H9 (cell line): Measurements from ENCODE around the gene DNAJC1. TPM values are rescaled to one million over a fixed set of nuclear protein-coding genes. Genes with fewer than 3 reads are reported as not detected.

Source experiments
- DNase-seq: peaks from one replicate; pipeline ENCODE4 v3.0.0-alpha.2; 2017
- H2AFZ ChIP-seq: one replicate; pipeline ENCODE4 v1.6.1; 2013; ENCODE audit warnings: mild to moderate bottlenecking, low read length, control low read depth, moderate library complexity
- H2AK5ac ChIP-seq: 2 replicates; pipeline ENCODE4 v1.6.1; 2013; ENCODE audit warnings: low read length, control low read depth, mixed read lengths; ENCODE audit not compliant: insufficient read length
- H2BK120ac ChIP-seq: one replicate; pipeline ENCODE4 v1.6.1; 2013; ENCODE audit warnings: low read depth, mild to moderate bottlenecking, low read length, control low read depth, inconsistent platforms; ENCODE audit not compliant: poor library complexity, severe bottlenecking
- H2BK12ac ChIP-seq: 2 replicates; pipeline ENCODE4 v1.6.1; 2013; ENCODE audit warnings: low read length, control low read depth, mixed read lengths, low read depth; ENCODE audit not compliant: insufficient read length
- H2BK15ac ChIP-seq: 2 replicates; pipeline ENCODE4 v1.6.1; 2013; ENCODE audit warnings: low read depth, low read length, control low read depth
- H2BK20ac ChIP-seq: one replicate; pipeline ENCODE4 v1.6.1; 2013; ENCODE audit warnings: low read depth, mild to moderate bottlenecking, low read length, control low read depth, inconsistent platforms; ENCODE audit not compliant: poor library complexity, severe bottlenecking
- H2BK5ac ChIP-seq: 2 replicates; pipeline ENCODE4 v1.6.1; 2013; ENCODE audit warnings: low read length, control low read depth, mixed read lengths; ENCODE audit not compliant: insufficient read length
- H3K14ac ChIP-seq: 2 replicates; pipeline ENCODE4 v1.6.1; 2013; ENCODE audit warnings: low read length, control low read depth; ENCODE audit not compliant: insufficient read depth
- H3K18ac ChIP-seq: 2 replicates; pipeline ENCODE4 v1.6.1; 2013; ENCODE audit warnings: low read depth, mild to moderate bottlenecking, mixed read lengths, low read length, control low read depth; ENCODE audit not compliant: insufficient read length
- H3K23ac ChIP-seq: 2 replicates; pipeline ENCODE4 v1.6.1; 2013; ENCODE audit warnings: low read length, control low read depth, mixed read lengths, low read depth; ENCODE audit not compliant: insufficient read length
- H3K23me2 ChIP-seq: 2 replicates; pipeline ENCODE4 v1.6.1; 2013; ENCODE audit warnings: low read depth, mild to moderate bottlenecking, mixed read lengths, low read length, control low read depth; ENCODE audit not compliant: insufficient read length, poor library complexity, severe bottlenecking
- H3K27ac ChIP-seq: 2 replicates; pipeline ENCODE4 v1.5.1; 2013; ENCODE audit warnings: low read length, control low read depth, mixed read lengths, low read depth; ENCODE audit not compliant: insufficient read length
- H3K27me3 ChIP-seq: 2 replicates; pipeline ENCODE4 v1.6.1; 2013; ENCODE audit warnings: low read length, control low read depth, inconsistent platforms; ENCODE audit not compliant: insufficient read depth
- H3K4ac ChIP-seq: 2 replicates; pipeline ENCODE4 v1.6.1; 2013; ENCODE audit warnings: low read depth, mild to moderate bottlenecking, control low read depth, inconsistent platforms, low read length, moderate library complexity
- H3K4me1 ChIP-seq: 2 replicates; pipeline ENCODE4 v1.6.1; 2013; ENCODE audit warnings: low read length, control low read depth, inconsistent platforms; ENCODE audit not compliant: insufficient read depth
- H3K4me2 ChIP-seq: 2 replicates; pipeline ENCODE4 v1.6.1; 2013; ENCODE audit warnings: low read length, control low read depth, mixed read lengths; ENCODE audit not compliant: insufficient read length, insufficient read depth
- H3K56ac ChIP-seq: 2 replicates; pipeline ENCODE4 v1.6.1; 2013; ENCODE audit warnings: low read depth, mild to moderate bottlenecking, mixed read lengths, low read length, control low read depth; ENCODE audit not compliant: insufficient read length
- H3K79me1 ChIP-seq: 2 replicates; pipeline ENCODE4 v1.6.1; 2013; ENCODE audit warnings: low read depth, mild to moderate bottlenecking, moderate library complexity, low read length, control low read depth, inconsistent platforms; ENCODE audit not compliant: insufficient read depth, poor library complexity, severe bottlenecking
- H3K79me2 ChIP-seq: 2 replicates; pipeline ENCODE4 v1.6.1; 2013; ENCODE audit warnings: low read length, control low read depth, inconsistent platforms; ENCODE audit not compliant: insufficient read depth
- H3K9ac ChIP-seq: 2 replicates; pipeline ENCODE4 v1.6.1; 2013; ENCODE audit warnings: low read length, control low read depth, mixed read lengths; ENCODE audit not compliant: insufficient read length; ENCODE audit errors: extremely low read depth
- H3K9me3 ChIP-seq: one replicate; pipeline ENCODE4 v1.6.1; 2013; ENCODE audit warnings: low read depth, low read length, inconsistent platforms; ENCODE audit not compliant: control insufficient read depth
- H3T11ph ChIP-seq: one replicate; pipeline ENCODE4 v1.6.1; 2013; ENCODE audit warnings: mild to moderate bottlenecking, low read length, control low read depth, inconsistent platforms
- H4K20me1 ChIP-seq: one replicate; pipeline ENCODE4 v1.6.1; 2013; ENCODE audit not compliant: control insufficient read depth, insufficient read length, insufficient read depth
- H4K5ac ChIP-seq: 2 replicates; pipeline ENCODE4 v1.6.1; 2013; ENCODE audit warnings: low read depth, mild to moderate bottlenecking, mixed read lengths, low read length, control low read depth; ENCODE audit not compliant: insufficient read length
- H4K8ac ChIP-seq: replicated peaks from 2 replicates; pipeline ENCODE4 v1.6.1; 2013; ENCODE audit warnings: low read length, control low read depth, mixed read lengths, low read depth; ENCODE audit not compliant: insufficient read length
- H4K91ac ChIP-seq: 2 replicates; pipeline ENCODE4 v1.6.1; 2013; ENCODE audit warnings: low read depth, mild to moderate bottlenecking, moderate library complexity, mixed read lengths, low read length, control low read depth; ENCODE audit not compliant: insufficient read length
- H3K27ac Mint-ChIP-seq, 3 experiments: 2 replicates in 2 of 3; 3 replicates in 1 of 3; pipeline ENCODE4 v1.8.0; 2020 to 2021; ENCODE audit warnings: mixed read lengths in 3 of 3, mild to moderate bottlenecking in 1 of 3, moderate library complexity in 1 of 3
- H3K27me3 Mint-ChIP-seq: 2 replicates; pipeline ENCODE4 v1.8.0; 2021; ENCODE audit warnings: low read depth, mild to moderate bottlenecking, moderate library complexity, mixed read lengths
- H3K36me3 Mint-ChIP-seq, 3 experiments: 2 replicates in 2 of 3; 3 replicates in 1 of 3; pipeline ENCODE4 v1.8.0; 2020 to 2021; ENCODE audit warnings: low read depth in 3 of 3, mixed read lengths in 3 of 3; ENCODE audit not compliant: insufficient read depth in 1 of 3
- H3K4me1 Mint-ChIP-seq, 2 experiments: 2 replicates each; pipeline ENCODE4 v1.8.0; 2020; ENCODE audit warnings: mixed read lengths in 2 of 2
- H3K4me3 Mint-ChIP-seq, 2 experiments: 2 replicates in 1 of 2; 3 replicates in 1 of 2; pipeline ENCODE4 v1.8.0; 2020 to 2021; ENCODE audit warnings: mild to moderate bottlenecking in 2 of 2, mixed read lengths in 2 of 2, moderate library complexity in 1 of 2
- H3K9me3 Mint-ChIP-seq, 2 experiments: 2 replicates in 1 of 2; 3 replicates in 1 of 2; pipeline ENCODE4 v1.8.0; 2020; ENCODE audit warnings: mild to moderate bottlenecking in 2 of 2, mixed read lengths in 2 of 2, moderate library complexity in 1 of 2
- WGBS: extraction: QIAGEN DNeasy Blood & Tissue Kit; methylation state at CpG from one replicate; pipeline ENCODE4 v1.1.7; 2013; ENCODE audit warnings: missing lambda C conversion rate, low lambda C conversion rate, mixed read lengths; ENCODE audit not compliant: insufficient read length; ENCODE audit errors: extremely low coverage; 5-methylcytosine and 5-hydroxymethylcytosine counted together
- total RNA-seq: library from RNA; stranded (reverse); gene quantifications from 2 replicates; pipeline ENCODE4 v1.2.1, GENCODE V29; 2021
- TF ChIP-seq, protein P1 (sequence below): fragments of 200-600 bp; sonication (generic); conservative IDR thresholded peaks from 3 replicates; pipeline ENCODE4 v1.8.0; 2021; ENCODE audit warnings: antibody characterized with exemption, mild to moderate bottlenecking

Gene DNAJC1
- total RNA-seq, 1 experiment from 2014 or later, result 11.2 TPM

DNA sequence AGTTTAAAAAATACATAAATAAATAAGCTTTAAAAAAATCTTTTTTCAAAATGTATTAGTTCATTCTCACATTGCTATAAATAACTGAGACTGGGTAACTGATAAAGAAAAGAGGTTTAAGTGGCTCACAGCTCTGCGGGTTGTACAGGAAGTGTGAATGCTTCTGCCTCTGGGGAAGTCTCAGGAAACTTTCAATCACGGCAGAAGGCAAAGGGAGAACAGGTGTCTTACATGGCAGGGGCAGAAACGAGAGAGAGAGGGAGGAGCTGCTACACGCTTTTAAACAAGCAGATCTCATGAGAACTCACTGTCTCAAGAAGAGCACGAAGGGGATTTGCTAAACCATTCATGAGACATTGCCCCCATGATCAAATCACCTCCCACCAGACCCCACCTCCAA, 114.6 kb downstream of the DNAJC1 start:
- no peak overlapping the region for H3K56ac ChIP-seq
- TF ChIP-seq, protein P1, sequence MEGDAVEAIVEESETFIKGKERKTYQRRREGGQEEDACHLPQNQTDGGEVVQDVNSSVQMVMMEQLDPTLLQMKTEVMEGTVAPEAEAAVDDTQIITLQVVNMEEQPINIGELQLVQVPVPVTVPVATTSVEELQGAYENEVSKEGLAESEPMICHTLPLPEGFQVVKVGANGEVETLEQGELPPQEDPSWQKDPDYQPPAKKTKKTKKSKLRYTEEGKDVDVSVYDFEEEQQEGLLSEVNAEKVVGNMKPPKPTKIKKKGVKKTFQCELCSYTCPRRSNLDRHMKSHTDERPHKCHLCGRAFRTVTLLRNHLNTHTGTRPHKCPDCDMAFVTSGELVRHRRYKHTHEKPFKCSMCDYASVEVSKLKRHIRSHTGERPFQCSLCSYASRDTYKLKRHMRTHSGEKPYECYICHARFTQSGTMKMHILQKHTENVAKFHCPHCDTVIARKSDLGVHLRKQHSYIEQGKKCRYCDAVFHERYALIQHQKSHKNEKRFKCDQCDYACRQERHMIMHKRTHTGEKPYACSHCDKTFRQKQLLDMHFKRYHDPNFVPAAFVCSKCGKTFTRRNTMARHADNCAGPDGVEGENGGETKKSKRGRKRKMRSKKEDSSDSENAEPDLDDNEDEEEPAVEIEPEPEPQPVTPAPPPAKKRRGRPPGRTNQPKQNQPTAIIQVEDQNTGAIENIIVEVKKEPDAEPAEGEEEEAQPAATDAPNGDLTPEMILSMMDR, result no peak
- no peaks in the 10 kb centered on the region for H3K27me3 ChIP-seq
- no peak overlapping the region for H3K23ac ChIP-seq
- no peak overlapping the region for H3K4me2 ChIP-seq
- H2AK5ac ChIP-seq, result no peak overlapping the region
- H4K91ac ChIP-seq, result no peak overlapping the region
- no peak overlapping the region for H4K8ac ChIP-seq
- peaks cover 23 to 31% of the 10 kb centered on the region in 2 experiments for H3K9me3 Mint-ChIP-seq
- no peak overlapping the region for H3K14ac ChIP-seq
- no peaks in the 10 kb centered on the region for H4K20me1 ChIP-seq
- no peak overlapping the region for H2BK20ac ChIP-seq
- H2BK120ac ChIP-seq, result no peak overlapping the region
- H3K4me3 Mint-ChIP-seq, result no peak overlapping the region
- H3K4me1 ChIP-seq, result no peaks in the 10 kb centered on the region
- peaks cover 7 to 36% (median 21%) of the 10 kb centered on the region in 3 experiments; a peak in 6 of 7 replicates for H3K36me3 Mint-ChIP-seq
- no peak overlapping the region for H2BK5ac ChIP-seq
- no peak overlapping the region for H3K4ac ChIP-seq
- H3K79me1 ChIP-seq, result no peaks in the 10 kb centered on the region
- H3K27ac Mint-ChIP-seq, result peak overlapping the region in 2 of 3 experiments; percentile 33 to 62; a peak in 1 of 7 replicates
- no peaks in the 10 kb centered on the region for H3K9me3 ChIP-seq
- no peak overlapping the region for H3K27ac ChIP-seq
- no peak overlapping the region for H2BK12ac ChIP-seq
- H4K5ac ChIP-seq, result no peak overlapping the region
- H2AFZ ChIP-seq, result no peak overlapping the region
- no peak overlapping the region for H3T11ph ChIP-seq
- H2BK15ac ChIP-seq, result no peak overlapping the region
- DNase-seq, result no peak
- H3K79me2 ChIP-seq, result no peaks in the 10 kb centered on the region
- no peak overlapping the region for H3K9ac ChIP-seq
- WGBS, result no CpG with 5 or more reads among the region's 5 CpGs
- H3K23me2 ChIP-seq, result no peaks in the 10 kb centered on the region
- no peaks in the 10 kb centered on the region for H3K27me3 Mint-ChIP-seq
- no peak overlapping the region for H3K18ac ChIP-seq
- H3K4me1 Mint-ChIP-seq, result no peaks in the 10 kb centered on the region
